ENCODE data around the gene POLR1G. TPM values are rescaled to one million over a fixed set of nuclear protein-coding genes. Genes with fewer than 3 reads are reported as not detected.

Gene POLR1G
- total RNA-seq, 2 donors from 2014 or later = 13.2 to 16.0 TPM

DNA sequence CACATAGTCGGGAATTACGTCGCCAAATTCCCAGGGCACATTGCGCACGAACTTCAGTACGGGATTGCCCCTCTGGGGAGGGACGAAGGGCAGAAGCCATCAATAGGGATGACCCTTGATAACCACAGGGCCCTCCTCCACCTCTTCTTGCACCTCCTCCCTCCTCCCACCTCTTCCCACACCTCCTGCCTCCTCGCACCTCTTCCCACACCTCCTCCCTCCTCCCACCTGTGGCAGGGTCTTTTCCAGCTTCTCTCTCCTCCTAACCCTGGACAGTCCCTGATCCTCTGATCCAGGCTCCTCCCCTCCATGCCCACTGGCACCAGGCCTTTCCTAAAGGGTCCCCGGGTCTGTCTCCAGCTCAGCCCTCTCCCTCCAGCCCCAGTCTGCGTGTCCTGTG is 13.9 kb downstream of the POLR1G start:
- peak; percentile 66 for DNase-seq
- WGBS, 2 experiments (ENCODE audit: insufficient coverage in 1 of 2, insufficient read length in 1 of 2) = 89 to 90% methylated on average over 9 to 10 of the region's 10 CpGs
- Histone ChIP-seq H3K27ac (ENCODE audit: low read depth, low read length) (no peak overlapping the region), H3K4me1 (ENCODE audit: control insufficient read depth, insufficient read depth, low read length) (no peaks in the 10 kb centered on the region), H3K36me3 (ENCODE audit: control insufficient read depth, insufficient read depth, low read length) (peaks cover 12% of the 10 kb centered on the region), H3K9me3 (ENCODE audit: control insufficient read depth, low read length) (no peaks in the 10 kb centered on the region), H3K27me3 (ENCODE audit: control insufficient read depth, insufficient read depth, low read length, poor library complexity, severe bottlenecking) (no peaks in the 10 kb centered on the region), H3K4me3 (ENCODE audit: low read length) (no peak overlapping the region), H3K9ac (ENCODE audit: extremely low read depth, low read length, poor library complexity, severe bottlenecking) (no peak overlapping the region)
- H3K4me3 Mint-ChIP-seq = no peak overlapping the region
- TF ChIP-seq, protein P1, sequence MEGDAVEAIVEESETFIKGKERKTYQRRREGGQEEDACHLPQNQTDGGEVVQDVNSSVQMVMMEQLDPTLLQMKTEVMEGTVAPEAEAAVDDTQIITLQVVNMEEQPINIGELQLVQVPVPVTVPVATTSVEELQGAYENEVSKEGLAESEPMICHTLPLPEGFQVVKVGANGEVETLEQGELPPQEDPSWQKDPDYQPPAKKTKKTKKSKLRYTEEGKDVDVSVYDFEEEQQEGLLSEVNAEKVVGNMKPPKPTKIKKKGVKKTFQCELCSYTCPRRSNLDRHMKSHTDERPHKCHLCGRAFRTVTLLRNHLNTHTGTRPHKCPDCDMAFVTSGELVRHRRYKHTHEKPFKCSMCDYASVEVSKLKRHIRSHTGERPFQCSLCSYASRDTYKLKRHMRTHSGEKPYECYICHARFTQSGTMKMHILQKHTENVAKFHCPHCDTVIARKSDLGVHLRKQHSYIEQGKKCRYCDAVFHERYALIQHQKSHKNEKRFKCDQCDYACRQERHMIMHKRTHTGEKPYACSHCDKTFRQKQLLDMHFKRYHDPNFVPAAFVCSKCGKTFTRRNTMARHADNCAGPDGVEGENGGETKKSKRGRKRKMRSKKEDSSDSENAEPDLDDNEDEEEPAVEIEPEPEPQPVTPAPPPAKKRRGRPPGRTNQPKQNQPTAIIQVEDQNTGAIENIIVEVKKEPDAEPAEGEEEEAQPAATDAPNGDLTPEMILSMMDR (conservative IDR thresholded peaks at IDR 0.05) = no peak
- H3K36me3 Mint-ChIP-seq (ENCODE audit: low read depth) = peaks cover 36% of the 10 kb centered on the region
- no peaks in the 10 kb centered on the region for H3K27me3 Mint-ChIP-seq (ENCODE audit: insufficient read depth)
- H3K9me3 Mint-ChIP-seq = no peaks in the 10 kb centered on the region
- no peak overlapping the region for H3K27ac Mint-ChIP-seq
- H3K4me1 Mint-ChIP-seq = peaks cover 15% of the 10 kb centered on the region

GRCh38 chr19:45420871-45421270 is 14.4 kb downstream of the POLR1G start:
- Mint-ChIP-seq H3K36me3 (ENCODE audit: low read depth) (peaks cover 33% of the 10 kb centered on the region), H3K27me3 (ENCODE audit: insufficient read depth) (no peaks in the 10 kb centered on the region), H3K4me1 (peaks cover 15% of the 10 kb centered on the region), H3K27ac (no peak overlapping the region), H3K4me3 (no peak overlapping the region), H3K9me3 (no peaks in the 10 kb centered on the region)
- Histone ChIP-seq H3K36me3 (ENCODE audit: control insufficient read depth, insufficient read depth, low read length) (peaks cover 8% of the 10 kb centered on the region), H3K9ac (ENCODE audit: extremely low read depth, low read length, poor library complexity, severe bottlenecking) (no peak overlapping the region), H3K27me3 (ENCODE audit: control insufficient read depth, insufficient read depth, low read length, poor library complexity, severe bottlenecking) (no peaks in the 10 kb centered on the region), H3K27ac (ENCODE audit: low read depth, low read length) (no peak overlapping the region), H3K4me1 (ENCODE audit: control insufficient read depth, insufficient read depth, low read length) (no peaks in the 10 kb centered on the region), H3K4me3 (ENCODE audit: low read length) (no peak overlapping the region), H3K9me3 (ENCODE audit: control insufficient read depth, low read length) (no peaks in the 10 kb centered on the region)
- DNase-seq = no peak
- TF ChIP-seq, protein P1 (conservative IDR thresholded peaks at IDR 0.05) = no peak
- WGBS, 2 experiments (ENCODE audit: insufficient coverage in 1 of 2, insufficient read length in 1 of 2) = 95 to 100% methylated on average over 5 to 6 of the region's 6 CpGs

- TF ChIP-seq, protein P1 (conservative IDR thresholded peaks at IDR 0.05) = no peak
Observed at GRCh38 chr19:45421947-45422498, 15.6 kb downstream of the POLR1G start.

More at GRCh38 chr19:45421947-45422498, 15.6 kb downstream of the POLR1G start:
- no peaks in the 10 kb centered on the region for H3K4me1 ChIP-seq (ENCODE audit: control insufficient read depth, insufficient read depth, low read length)
- Mint-ChIP-seq H3K27ac (no peak overlapping the region), H3K36me3 (ENCODE audit: low read depth) (peaks cover 24% of the 10 kb centered on the region), H3K4me1 (peaks cover 15% of the 10 kb centered on the region), H3K4me3 (peak overlapping the region; percentile 7), H3K9me3 (no peaks in the 10 kb centered on the region), H3K27me3 (ENCODE audit: insufficient read depth) (no peaks in the 10 kb centered on the region)
- H3K9ac ChIP-seq (ENCODE audit: extremely low read depth, low read length, poor library complexity, severe bottlenecking) = no peak overlapping the region
- no peaks in the 10 kb centered on the region for H3K9me3 ChIP-seq (ENCODE audit: control insufficient read depth, low read length)
- peak; percentile 39 for DNase-seq
- WGBS, 2 experiments (ENCODE audit: insufficient coverage in 1 of 2, insufficient read length in 1 of 2) = 95 to 98% methylated on average over 6 of the region's 6 CpGs
- H3K4me3 ChIP-seq (ENCODE audit: low read length) = no peak overlapping the region
- peaks cover 4% of the 10 kb centered on the region for H3K36me3 ChIP-seq (ENCODE audit: control insufficient read depth, insufficient read depth, low read length)
- no peak overlapping the region for H3K27ac ChIP-seq (ENCODE audit: low read depth, low read length)
- no peaks in the 10 kb centered on the region for H3K27me3 ChIP-seq (ENCODE audit: control insufficient read depth, insufficient read depth, low read length, poor library complexity, severe bottlenecking)

All from endodermal cell (in vitro differentiated cells).